ENCODE results near the gene YWHAE. TPM values are rescaled to one million over a fixed set of nuclear protein-coding genes. Genes with fewer than 3 reads are reported as not detected.
A peak's percentile ranks its signal among the peaks of the same experiment; 100 is the strongest.

YWHAE gene
- polyA plus RNA-seq, 1 experiment: 1,187 TPM

GRCh38 chr17:1372618-1373017, 27.4 kb downstream of the YWHAE start:
- TF ChIP-seq CTCF (IDR thresholded peaks at IDR 0.05; ENCODE audit: low read depth, low read length): no peak
- Histone ChIP-seq H3K27me3 (ENCODE audit: control insufficient read depth, insufficient read depth, low read length) (no peaks in the 10 kb centered on the region), H3K4me3 (ENCODE audit: low read depth, low read length) (no peak overlapping the region), H3K27ac (ENCODE audit: low read depth, low read length) (no peak overlapping the region), H3K9me3 (ENCODE audit: control insufficient read depth, insufficient read depth, low read length) (no peaks in the 10 kb centered on the region)
- ChIA-PET POLR2A (no interaction called here), CTCF (no interaction called here)
- no peak for DNase-seq (ENCODE audit: low read depth, low spot score)

- H3K27me3 ChIP-seq (ENCODE audit: control insufficient read depth, insufficient read depth, low read length): no peaks in the 10 kb centered on the region
- no peak overlapping the region for H3K27ac ChIP-seq (ENCODE audit: low read depth, low read length)
- CTCF ChIA-PET: no interaction called here
- TF ChIP-seq CTCF (IDR thresholded peaks at IDR 0.05; ENCODE audit: low read depth, low read length): no peak
- no peak overlapping the region for H3K4me3 ChIP-seq (ENCODE audit: low read depth, low read length)
- no peak for DNase-seq (ENCODE audit: low read depth, low spot score)
- H3K9me3 ChIP-seq (ENCODE audit: control insufficient read depth, insufficient read depth, low read length): no peaks in the 10 kb centered on the region
- POLR2A ChIA-PET: interaction anchor here (0.5 to 1.1 kb wide), 2 partner anchors 28 to 67 kb away, joined by 3 read pairs; partner anchors contain the start of gene YWHAE
Measured at GRCh38 chr17:1371893-1372590, 28.0 kb downstream of the YWHAE start.

- no peak overlapping the region for H3K4me3 ChIP-seq (ENCODE audit: low read depth, low read length)
- POLR2A ChIA-PET: interaction anchor here (0.6 kb wide), 1 partner anchor 148 kb away, joined by 4 read pairs; the partner anchor contains the start of gene INPP5K
- no peak overlapping the region for H3K27ac ChIP-seq (ENCODE audit: low read depth, low read length)
Measured at GRCh38 chr17:1368588-1368987, 31.4 kb downstream of the YWHAE start.

GRCh38 chr17:1367351-1367745, 32.7 kb downstream of the YWHAE start:
- H3K27ac ChIP-seq (ENCODE audit: low read depth, low read length): peak overlapping the region; percentile 88
- H3K27me3 ChIP-seq (ENCODE audit: control insufficient read depth, insufficient read depth, low read length): no peaks in the 10 kb centered on the region
- H3K9me3 ChIP-seq (ENCODE audit: control insufficient read depth, insufficient read depth, low read length): no peaks in the 10 kb centered on the region
- ChIA-PET CTCF (interaction anchor here (2.9 to 3.3 kb wide), 2 partner anchors 11 to 24 kb away, joined by 68 to 78 read pairs; no protein-coding TSS in a partner anchor), POLR2A (no interaction called here)
- H3K4me3 ChIP-seq (ENCODE audit: low read depth, low read length): no peak overlapping the region
- no peak for TF ChIP-seq CTCF (IDR thresholded peaks at IDR 0.05; ENCODE audit: low read depth, low read length)
- DNase-seq (ENCODE audit: low read depth, low spot score): no peak

More at GRCh38 chr17:1368588-1368987, 31.4 kb downstream of the YWHAE start:
- CTCF ChIA-PET: no interaction called here
- TF ChIP-seq CTCF (IDR thresholded peaks at IDR 0.05; ENCODE audit: low read depth, low read length): no peak
- Histone ChIP-seq H3K27me3 (ENCODE audit: control insufficient read depth, insufficient read depth, low read length) (no peaks in the 10 kb centered on the region), H3K9me3 (ENCODE audit: control insufficient read depth, insufficient read depth, low read length) (no peaks in the 10 kb centered on the region)
- no peak for DNase-seq (ENCODE audit: low read depth, low spot score)

- Histone ChIP-seq H3K27ac (ENCODE audit: low read depth, low read length) (peak overlapping the region; percentile 57), H3K9me3 (ENCODE audit: control insufficient read depth, insufficient read depth, low read length) (no peaks in the 10 kb centered on the region), H3K4me3 (ENCODE audit: low read depth, low read length) (no peak overlapping the region), H3K27me3 (ENCODE audit: control insufficient read depth, insufficient read depth, low read length) (no peaks in the 10 kb centered on the region)
- DNase-seq (ENCODE audit: low read depth, low spot score): no peak
- ChIA-PET POLR2A (interaction anchor here (0.5 to 1.3 kb wide), 5 partner anchors 10 to 149 kb away, joined by 3 to 7 read pairs (median 4); no protein-coding TSS in a partner anchor), CTCF (interaction anchor here (0.6 to 3.3 kb wide), 20 partner anchors 9 to 168 kb away, joined by 3 to 78 read pairs (median 10); partner anchors contain the start of genes INPP5K and YWHAE)
- TF ChIP-seq CTCF (IDR thresholded peaks at IDR 0.05; ENCODE audit: low read depth, low read length): no peak
Measured at GRCh38 chr17:1366234-1366633, 33.8 kb downstream of the YWHAE start.
